ENCODE results near the gene UCN2. TPM values are rescaled to one million over a fixed set of nuclear protein-coding genes. Genes with fewer than 3 reads are reported as not detected.

The UCN2 gene
- total RNA-seq, 1 donor from 2014 or later: not detected

DNA sequence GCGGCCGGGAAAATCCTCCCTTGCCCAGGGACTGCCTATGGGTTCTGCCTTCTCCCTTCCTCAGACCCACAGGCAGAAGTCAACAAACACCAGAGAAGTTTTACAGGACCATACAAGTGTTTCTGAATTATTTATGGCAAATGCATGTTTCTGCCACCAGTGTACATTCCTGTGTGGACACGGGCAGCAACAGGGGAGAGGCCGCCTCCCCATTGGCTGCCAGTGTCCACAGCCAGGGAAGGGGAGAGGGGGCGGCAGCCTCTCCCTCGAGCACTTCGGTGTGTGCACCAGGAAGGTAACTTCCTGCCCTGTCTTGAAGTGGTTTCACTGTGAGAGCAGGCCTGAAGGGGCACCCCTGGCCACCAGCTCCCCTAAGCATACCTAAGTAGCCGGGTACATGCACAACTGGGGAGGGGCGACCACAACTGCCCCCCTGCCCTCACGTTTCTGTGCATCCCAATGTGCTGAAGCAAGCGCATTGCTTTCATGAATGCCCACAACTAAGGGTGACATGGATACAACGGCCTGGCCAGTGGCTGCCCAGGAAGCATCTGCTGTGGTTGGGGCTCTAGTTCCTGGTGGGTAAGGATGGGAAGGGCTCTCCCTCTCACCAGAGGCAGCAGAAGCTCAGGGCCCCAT, 44.8 kb downstream of the UCN2 start:
- ATAC-seq (no peak), DNase-seq (ENCODE audit: missing footprints) (no peak)
- intact Hi-C loops (cut with DNase I): no loop called here

DNA sequence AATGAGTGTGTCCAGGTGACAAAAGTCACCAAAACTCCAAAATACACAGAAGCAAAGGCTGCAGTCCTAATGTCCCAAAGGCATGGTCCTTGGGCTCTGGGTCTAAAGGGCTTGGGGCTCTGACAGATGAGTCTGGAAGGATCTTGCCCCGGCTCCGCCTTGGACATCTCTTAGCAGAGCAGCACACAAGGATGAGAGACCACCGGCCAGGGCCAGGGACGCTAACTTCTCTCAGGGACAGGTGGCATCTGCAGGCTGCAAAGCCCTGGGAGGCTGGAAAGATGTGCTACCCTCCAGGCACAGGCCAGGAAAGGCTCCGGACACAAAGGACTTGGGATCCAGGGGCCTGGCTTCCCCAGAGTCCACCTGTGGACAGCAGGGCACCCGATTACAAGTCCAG, 45.5 kb downstream of the UCN2 start:
- no peak for ATAC-seq
- intact Hi-C loops (cut with DNase I): no loop called here

DNA sequence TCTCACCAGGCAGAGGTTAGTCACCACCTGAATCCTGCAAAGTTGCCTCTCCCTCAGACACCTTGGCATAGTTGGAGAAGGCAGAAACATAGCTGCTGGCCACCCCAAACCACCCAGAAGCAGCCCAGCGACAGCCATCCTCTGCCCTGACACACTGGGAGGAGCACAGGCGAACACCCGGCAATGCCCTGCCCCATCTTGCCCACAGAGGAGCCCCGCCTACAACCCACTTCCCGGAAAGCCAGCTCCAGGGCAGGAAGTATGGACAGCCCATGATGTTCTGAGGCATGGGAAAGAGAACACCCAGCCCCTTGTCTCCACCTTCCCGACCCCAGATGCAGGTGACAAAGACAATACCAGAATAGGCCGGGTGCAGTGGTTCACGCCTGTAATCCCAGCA, 47.0 kb downstream of the UCN2 start:
- DNase-seq (ENCODE audit: missing footprints): no peak
- ATAC-seq: no peak
- intact Hi-C loops (cut with DNase I): no loop called here

More for the DNA sequence above, 45.5 kb downstream of the UCN2 start:
- no peak for DNase-seq (ENCODE audit: missing footprints)

DNA sequence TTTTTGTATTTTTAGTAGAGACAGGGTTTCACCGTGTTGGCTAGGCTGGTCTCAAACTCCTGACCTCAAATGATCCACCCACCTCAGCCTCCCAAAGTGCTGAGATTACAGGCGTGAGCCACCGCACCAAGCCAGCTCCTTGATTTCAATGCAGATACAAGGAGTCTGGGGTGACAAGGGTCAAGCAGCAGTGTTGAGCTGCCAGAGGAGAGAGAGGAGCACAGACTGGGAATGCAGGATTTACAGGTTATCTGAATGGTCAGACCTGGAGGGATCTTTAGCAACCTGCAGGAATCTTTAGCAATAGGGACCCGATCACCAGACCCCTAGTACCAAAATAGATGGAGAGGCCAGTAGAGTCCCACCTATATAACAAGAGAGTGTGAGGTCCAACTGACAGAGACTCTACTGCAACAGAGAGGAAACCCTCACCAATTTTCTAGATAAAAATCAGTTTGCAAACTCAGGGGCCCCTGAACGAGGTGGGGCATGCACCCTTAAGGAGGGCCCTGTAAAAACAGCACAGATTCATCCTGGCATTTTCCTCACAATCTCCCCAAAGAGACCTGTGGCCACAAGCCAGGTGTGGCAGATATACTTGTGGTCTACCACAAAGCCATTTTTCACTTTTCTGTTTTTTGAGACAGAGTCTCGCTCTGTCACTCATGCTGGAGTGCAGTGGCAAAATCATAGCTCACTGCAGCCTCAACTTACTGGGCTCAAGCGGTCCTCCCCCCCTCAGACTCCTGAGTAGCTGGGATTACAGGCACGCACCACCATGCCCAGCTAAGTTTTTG, 49.0 kb downstream of the UCN2 start:
- no peak for ATAC-seq
- intact Hi-C loops (cut with DNase I): no loop called here

More for the DNA sequence above, 49.0 kb downstream of the UCN2 start:
- no peak for DNase-seq (ENCODE audit: missing footprints)

Small RNA genes within 50 kb of the gene (microRNA-seq; reads per million reads assigned to microRNA genes)
- gene MIR6823 (not detected), gene MIR711 (not detected)

Other genes with a start within 250 kb of the UCN2 start
- not detected for gene SPINK8, start 230.1 kb downstream of the UCN2 start, total RNA-seq
- gene FBXW12, start 191.6 kb downstream of the UCN2 start, total RNA-seq: not detected
- 45.4 TPM for gene PLXNB1, start 133.7 kb downstream of the UCN2 start, total RNA-seq
- gene CCDC51, start 123.7 kb downstream of the UCN2 start, total RNA-seq: 13.3 TPM
- 251 TPM for gene TMA7, start 123.5 kb downstream of the UCN2 start, total RNA-seq
- 3.2 TPM for gene ATRIP, start 117.0 kb downstream of the UCN2 start, total RNA-seq
- 57.3 TPM for gene SHISA5, start 59.6 kb downstream of the UCN2 start, total RNA-seq
- gene PFKFB4, start 7.0 kb downstream of the UCN2 start, total RNA-seq: 2.4 TPM
- gene COL7A1, start 31.5 kb upstream of the UCN2 start, total RNA-seq: 14.9 TPM
- 1,186 TPM for gene UQCRC1, start 45.9 kb upstream of the UCN2 start, total RNA-seq
- gene TMEM89, start 58.0 kb upstream of the UCN2 start, total RNA-seq: not detected
- gene SLC26A6, start 71.7 kb upstream of the UCN2 start, total RNA-seq: 14.1 TPM
- gene CELSR3, start 99.1 kb upstream of the UCN2 start, total RNA-seq: 0.38 TPM
- gene NCKIPSD, start 122.1 kb upstream of the UCN2 start, total RNA-seq: 15.4 TPM
- 29.3 TPM for gene IP6K2, start 153.4 kb upstream of the UCN2 start, total RNA-seq

All from Right ventricle myocardium inferior (tissue), 1 donor.